ENCODE data around the gene NEU4.
"Not testable (repeated sequence)": the region's sequence is repeated elsewhere in the genome, so short reads cannot be mapped to it uniquely, and the experiment has no call there.

Gene NEU4

DNA sequence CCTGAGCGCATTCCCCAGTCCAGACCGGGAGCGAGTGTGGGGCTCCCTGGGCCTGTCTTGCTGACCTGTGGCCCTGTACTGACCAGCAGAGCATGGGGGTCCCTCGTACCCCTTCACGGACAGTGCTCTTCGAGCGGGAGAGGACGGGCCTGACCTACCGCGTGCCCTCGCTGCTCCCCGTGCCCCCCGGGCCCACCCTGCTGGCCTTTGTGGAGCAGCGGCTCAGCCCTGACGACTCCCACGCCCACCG lies 5.3 kb downstream of the NEU4 start:
- no peak for DNase-seq (ENCODE audit: low spot score)

GRCh38 chr2:241814643-241815476 lies 5.9 kb downstream of the NEU4 start:
- DNase-seq (ENCODE audit: low spot score) = peak; percentile 6

GRCh38 chr2:241815477-241816430 lies 6.8 kb downstream of the NEU4 start:
- peak; percentile 8 for DNase-seq (ENCODE audit: low spot score)

DNA sequence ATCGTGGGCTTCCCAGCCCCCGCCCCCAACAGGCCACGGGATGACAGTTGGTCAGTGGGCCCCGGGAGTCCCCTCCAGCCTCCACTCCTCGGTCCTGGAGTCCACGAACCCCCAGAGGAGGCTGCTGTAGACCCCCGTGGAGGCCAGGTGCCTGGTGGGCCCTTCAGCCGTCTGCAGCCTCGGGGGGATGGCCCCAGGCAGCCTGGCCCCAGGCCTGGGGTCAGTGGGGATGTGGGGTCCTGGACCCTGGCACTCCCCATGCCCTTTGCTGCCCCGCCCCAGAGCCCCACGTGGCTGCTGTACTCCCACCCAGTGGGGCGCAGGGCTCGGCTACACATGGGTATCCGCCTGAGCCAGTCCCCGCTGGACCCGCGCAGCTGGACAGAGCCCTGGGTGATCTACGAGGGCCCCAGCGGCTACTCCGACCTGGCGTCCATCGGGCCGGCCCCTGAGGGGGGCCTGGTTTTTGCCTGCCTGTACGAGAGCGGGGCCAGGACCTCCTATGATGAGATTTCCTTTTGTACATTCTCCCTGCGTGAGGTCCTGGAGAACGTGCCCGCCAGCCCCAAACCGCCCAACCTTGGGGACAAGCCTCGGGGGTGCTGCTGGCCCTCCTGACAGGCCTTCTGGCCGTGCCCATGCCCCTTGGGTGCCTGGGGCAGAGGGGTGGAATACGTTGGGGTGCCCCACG lies 7.6 kb downstream of the NEU4 start:
- peak; percentile 8 for DNase-seq (ENCODE audit: low spot score)

- peak; percentile 7 for DNase-seq (ENCODE audit: low spot score)
Measured at GRCh38 chr2:241817126-241817820, 8.3 kb downstream of the NEU4 start.

DNA sequence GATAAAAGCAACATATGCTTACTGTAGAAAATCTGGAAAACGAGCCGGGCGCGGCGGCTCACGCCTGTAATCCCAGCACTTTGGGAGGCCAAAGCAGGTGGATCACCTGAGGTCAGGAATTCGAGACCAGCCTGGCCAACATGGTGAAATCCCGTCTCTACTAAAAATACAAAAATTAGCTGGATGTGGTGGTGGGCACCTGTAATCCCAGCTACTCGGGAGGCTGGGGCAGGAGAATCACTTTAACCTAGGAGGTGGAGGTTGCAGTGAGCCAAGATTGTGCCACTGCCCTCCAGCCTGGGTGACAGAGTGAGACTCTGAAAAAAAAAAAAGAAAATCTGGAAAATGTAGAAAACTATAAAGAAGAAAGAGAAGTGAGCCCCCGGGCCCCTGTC lies 8.8 kb downstream of the NEU4 start:
- not testable (repeated sequence) for DNase-seq (ENCODE audit: low spot score)

GRCh38 chr2:241818229-241818942 lies 9.4 kb downstream of the NEU4 start:
- DNase-seq (ENCODE audit: low spot score) = no peak

- DNase-seq (ENCODE audit: low spot score) = no peak
Measured at GRCh38 chr2:241818943-241819270, 9.9 kb downstream of the NEU4 start.

DNA sequence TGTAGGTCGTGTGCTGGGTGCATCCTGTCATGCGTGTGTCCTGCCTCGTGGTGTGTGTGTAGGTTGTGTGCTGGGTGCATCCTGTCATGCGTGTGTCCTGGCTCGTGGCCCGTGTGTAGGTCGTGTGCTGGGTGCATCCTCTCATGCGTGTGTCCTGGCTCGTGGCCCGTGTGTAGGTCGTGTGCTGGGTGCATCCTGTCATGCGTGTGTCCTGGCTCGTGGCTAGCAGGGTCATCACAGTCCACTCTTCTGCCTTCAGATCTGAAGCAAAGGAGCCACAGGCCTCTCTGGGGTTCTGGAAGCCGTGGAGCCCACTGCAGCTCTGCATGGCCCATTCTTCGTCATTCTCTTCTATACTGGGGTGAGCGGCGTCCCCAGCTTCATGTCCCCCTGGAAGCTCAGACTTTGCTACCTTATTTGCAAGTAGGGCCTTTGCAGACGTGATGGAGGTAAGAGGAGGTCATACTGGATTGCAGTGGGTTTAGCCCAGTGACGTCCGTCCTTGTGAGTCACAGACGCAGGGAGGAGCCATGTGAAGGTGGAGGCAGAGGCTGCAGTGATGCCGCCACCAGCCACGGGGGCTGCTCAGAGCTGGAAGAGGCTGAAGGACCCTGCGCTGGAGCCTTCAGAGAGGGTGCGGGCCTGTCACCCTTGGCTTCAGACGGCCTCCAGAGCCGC lies 11.1 kb downstream of the NEU4 start:
- not testable (repeated sequence) for DNase-seq (ENCODE audit: low spot score)

DNA sequence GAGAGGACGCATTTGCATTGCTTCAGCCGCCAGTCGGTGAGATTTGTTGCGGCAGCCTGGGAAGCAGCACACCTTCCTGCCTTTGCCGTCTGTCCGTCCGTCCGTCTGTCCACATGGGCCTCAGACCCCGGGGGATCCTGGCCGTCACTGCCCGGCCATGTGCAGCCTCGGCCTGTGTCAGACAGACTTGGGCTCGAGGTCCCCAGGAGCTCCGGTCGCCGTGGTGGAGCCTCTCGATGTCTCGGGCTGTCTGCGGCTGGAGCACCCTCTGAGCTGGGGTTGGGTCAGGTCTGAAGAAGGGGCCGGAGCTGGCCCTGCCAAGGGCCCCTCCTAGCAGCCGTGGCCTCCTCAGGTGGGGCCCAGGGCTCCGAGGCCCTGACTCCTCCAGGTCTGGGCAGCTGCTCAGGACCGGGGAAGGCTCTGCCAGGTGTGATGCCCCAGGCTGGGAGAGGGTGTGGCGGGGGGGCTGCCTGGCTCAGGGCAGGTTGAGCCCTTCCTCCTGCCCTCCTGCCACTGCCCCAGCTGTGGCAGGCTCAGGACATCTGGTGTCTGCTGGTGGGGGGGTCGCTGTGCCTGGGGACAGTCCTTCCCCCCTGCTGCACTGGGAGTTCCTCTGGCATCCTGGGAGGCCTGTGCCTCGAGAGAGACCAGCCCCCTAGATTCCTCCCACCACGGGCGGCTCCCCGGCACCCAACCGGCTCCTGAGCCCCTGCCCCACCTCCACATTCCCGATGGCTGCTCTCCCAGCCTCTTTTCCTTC lies 11.8 kb downstream of the NEU4 start:
- no peak for DNase-seq (ENCODE audit: low spot score)

DNA sequence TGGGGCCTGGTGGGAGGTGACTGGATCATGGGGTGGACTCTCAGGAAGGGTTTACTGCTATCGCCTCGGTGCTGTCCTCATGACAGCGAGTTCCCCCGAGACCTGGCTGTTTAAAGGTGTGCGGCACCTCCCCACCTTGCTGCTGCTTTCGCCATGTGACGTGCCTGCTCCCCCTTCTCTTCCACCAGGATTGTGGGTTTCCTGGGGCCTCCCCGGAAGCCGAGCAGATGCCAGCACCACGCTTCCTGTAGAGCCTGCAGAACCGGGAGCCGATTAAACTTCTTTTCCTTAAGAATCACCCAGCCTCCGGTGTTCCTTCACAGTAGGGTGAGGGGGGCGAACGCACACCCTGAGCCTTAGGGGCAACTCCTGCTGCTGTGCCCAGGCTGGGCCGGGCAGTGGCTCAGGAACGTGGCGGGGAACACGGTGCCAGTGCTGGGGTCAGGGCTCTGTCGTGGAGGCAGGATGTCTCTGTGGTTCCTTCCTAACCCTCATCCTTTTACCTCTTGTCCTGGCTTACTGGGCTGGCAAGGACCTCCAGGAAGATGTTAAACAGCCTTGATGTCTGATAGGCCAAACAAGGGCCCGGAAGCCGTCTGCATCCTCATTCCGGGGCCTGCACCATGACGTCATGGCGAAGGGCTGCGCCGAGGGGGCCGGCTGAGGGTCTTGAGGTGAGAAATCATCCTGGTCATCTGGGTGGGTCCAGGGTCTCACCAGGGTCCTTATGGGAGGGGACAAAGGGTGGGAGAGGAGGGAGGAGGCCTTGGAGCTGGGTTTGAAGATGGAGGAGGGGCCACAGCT lies 12.7 kb downstream of the NEU4 start:
- DNase-seq (ENCODE audit: low spot score) = no peak

DNA sequence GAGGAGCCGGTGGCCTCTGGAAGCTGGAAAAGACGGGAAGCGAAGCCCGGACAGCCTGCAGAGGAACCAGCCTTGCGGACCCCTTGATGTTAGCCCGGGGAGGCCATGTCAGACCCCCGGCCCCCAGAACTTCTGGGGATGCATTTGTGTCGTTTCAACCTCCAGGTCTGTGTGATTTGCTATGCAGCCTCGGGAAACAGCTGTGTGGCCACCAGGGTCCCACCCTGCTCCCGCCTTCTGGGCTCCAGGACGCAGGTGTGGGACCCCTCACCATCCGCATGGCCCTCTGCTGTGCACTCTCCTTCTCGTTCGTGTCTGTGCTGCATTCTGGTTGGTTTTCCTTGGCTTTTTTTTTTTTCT lies 13.3 kb downstream of the NEU4 start:
- DNase-seq (ENCODE audit: low spot score) = no peak

GRCh38 chr2:241823531-241824437 lies 14.8 kb downstream of the NEU4 start:
- not testable (repeated sequence) for DNase-seq (ENCODE audit: low spot score)

GRCh38 chr2:241827394-241827793 lies 18.4 kb downstream of the NEU4 start:
- no peak for DNase-seq (ENCODE audit: low spot score)

DNA sequence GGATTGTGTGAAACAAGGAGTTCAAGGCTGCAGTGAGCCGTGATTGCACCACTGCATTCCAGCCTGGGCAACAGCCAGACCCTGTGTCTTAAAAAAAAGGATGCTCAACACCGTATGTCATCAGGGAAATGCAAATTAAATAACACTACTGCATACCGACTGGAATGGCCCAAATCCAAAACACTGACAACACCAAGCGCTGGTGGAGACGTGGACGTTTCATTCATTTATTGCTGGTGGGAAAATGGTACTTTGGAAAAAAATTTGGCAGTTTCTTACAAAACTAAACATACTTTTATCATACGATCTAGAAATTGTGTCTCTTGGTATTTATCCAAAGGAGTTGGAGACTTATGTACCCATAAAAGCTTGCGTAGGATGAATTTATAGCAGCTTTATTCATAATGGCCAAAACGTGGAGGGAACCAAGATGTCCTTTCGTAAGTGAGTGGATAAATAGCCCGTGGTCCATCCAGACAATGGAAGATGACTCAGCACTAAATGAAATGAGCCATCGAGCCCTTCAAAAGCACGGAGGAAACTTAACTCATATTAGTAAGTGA lies 24.2 kb downstream of the NEU4 start:
- no peak for DNase-seq (ENCODE audit: low spot score)

DNA sequence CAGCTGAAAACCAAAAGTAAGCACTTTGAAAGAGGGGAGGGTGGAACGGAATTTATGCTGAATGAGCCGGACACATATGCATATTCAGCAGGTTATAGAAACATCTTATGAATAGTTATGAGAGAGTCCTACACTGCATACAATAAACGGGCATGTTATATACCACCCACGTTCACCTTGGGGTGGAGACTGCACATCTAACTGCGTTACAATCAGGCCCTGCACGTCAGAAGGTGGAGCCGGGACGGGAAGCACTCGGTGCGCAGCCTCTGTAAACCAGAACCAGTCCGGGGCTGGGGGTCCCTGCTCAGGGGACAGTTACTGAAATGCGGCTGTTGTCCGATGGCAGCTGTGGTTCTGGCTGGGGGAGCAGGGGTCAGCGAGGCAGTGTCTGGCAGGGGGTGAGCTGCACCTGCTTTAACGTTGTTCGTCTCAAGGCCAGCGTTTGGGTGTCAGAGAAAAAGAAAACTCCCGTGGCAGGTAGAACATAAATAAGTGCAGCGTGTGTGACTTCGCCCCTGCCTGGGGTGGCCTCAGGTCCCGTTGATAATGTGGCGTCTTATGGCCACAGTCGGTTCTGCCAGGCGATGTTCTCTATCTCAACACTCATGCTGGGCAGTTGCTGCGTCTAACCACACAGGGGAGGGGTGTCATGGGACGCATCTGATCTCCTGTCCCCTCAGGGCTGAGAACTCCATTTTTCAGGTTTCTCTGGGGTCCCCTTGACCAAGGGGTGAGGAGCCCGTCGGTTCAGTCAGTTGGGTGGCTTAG lies 24.9 kb downstream of the NEU4 start:
- DNase-seq (ENCODE audit: low spot score) = not testable (repeated sequence)

- no peak for DNase-seq (ENCODE audit: low spot score)
Measured at GRCh38 chr2:241834527-241835210, 25.7 kb downstream of the NEU4 start.

Measured in hepatic stellate cell (primary cell).